Activated T-helper 1 cell treated with anti-CD3 and anti-CD28 coated beads, Interleukin-2, amount 50 U/mL, for 16 hours (primary cell): Measurements from ENCODE around the gene PCDH12.
"Not testable (repeated sequence)": the region's sequence is repeated elsewhere in the genome, so short reads cannot be mapped to it uniquely, and the experiment has no call there.

Experiments used
- DNase-seq, 2 donors: peaks; one replicate each; pipeline ENCODE4 v3.0.0-alpha.2; 2020; ENCODE audit warnings: low read depth in 1 of 2, low spot score in 1 of 2

Gene PCDH12

DNA sequence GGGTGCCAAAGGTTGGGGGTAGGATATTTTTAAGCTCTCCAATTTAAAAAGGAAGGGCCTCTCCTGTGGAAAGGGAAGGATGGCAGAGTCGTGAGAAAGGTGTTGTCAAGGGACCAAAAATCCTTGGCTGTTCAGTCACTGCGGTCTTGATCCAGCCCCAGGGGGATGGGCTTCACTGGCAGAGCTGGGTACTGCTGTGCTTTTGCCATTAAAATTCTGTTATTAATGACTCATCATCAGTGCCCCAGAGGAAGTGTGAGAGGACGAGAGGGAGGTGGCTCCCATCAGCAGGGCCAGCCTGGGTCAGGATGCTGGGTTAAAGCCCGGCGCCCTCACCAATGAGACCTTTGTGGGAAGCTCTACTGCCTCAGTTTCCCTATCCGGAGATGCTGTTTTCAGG is 16.7 kb downstream of the PCDH12 start:
- DNase-seq, result no peak

DNA sequence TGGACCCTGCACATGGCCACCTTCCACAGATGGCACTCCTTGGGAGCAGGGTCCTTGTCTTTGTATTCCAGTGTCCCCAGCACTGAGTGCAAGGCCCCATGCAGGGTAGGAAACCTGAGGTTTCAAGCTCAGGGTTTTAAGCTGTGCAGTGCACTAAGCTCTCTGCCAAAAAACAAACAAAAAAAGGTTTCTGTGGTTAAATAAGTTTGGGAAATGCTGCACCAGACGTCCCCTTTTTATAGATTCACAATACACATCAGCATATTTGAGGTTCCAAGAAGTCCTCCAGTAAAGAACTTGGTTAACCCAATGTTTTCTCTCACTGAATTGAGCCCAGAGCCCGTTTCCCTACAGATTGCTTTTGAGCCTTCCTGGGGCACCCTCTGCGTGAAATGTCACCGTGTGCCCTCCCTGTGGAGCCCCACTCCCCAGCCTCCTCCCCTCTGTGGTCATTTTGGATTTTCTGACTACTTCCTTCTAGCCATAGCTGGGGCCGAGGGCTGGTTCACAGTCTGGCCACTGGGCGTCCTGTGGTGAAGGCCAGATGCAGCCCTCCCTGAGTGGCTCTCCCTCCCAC is 17.2 kb downstream of the PCDH12 start:
- no peak for DNase-seq

DNA sequence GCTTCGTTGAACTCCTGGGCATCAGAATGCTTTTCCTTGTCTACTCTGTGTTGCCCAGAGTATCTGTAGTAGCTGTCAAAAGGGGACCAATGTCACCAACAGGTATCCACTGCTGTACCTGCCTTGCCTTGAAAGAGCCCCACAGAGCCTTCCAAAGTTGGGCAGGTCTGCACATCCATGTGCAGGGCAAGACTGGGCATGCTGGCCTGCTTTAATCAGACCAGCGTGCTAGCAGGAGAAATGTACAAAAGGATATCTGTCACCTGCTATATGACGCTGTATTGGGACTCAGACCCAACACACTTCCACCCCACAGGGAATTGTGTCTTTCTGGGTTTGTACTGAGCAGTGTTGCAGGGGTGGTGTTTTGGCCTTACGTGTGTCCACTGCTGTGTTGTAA is 22.5 kb downstream of the PCDH12 start:
- no peak for DNase-seq

GRCh38 chr5:141934099-141934844 is 23.7 kb downstream of the PCDH12 start:
- no peak for DNase-seq

DNA sequence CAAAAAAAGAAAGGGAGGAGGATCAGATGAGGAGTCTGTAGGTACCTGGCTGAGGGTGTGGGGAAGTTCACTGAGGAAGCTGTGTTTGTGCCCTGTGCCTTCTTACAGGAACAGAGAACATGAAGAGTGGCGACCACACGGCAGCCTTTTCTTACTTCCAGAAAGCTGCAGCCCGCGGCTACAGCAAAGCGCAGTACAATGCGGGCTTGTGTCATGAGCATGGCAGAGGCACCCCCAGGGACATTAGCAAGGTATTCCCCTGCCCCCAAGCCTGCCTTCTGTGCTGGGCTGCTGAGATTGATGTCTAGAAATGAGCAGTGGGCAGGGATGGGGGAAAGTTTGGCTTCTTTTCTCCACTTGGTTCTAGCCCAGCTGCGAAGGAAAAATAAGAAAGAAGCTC is 24.9 kb downstream of the PCDH12 start:
- DNase-seq, result no peak

- DNase-seq, result no peak
These were observed 26.3 kb downstream of the PCDH12 start for GRCh38 chr5:141931694-141932093.

- no peak for DNase-seq
These were observed 28.5 kb downstream of the PCDH12 start for GRCh38 chr5:141929398-141930058.

DNA sequence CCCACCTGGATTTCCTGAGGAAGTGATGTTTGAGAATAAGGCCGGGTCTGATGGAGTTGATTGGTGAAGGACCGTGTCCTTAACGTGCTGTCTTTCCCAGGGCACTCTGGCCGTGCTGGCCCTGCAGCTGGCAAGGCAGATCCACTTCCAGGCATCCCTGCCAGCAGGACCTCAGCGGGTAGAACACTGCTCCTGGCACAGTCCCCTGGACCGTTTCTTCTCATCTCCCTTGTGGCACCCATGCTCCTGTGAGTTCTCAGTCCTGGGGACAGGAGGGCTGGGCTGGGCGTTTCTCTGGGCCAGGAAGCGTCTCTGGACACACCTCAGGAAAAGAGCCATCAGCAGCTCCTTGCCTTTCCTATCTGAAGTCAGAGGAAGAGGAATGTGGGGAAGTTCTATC is 30.0 kb downstream of the PCDH12 start:
- DNase-seq, result no peak

DNA sequence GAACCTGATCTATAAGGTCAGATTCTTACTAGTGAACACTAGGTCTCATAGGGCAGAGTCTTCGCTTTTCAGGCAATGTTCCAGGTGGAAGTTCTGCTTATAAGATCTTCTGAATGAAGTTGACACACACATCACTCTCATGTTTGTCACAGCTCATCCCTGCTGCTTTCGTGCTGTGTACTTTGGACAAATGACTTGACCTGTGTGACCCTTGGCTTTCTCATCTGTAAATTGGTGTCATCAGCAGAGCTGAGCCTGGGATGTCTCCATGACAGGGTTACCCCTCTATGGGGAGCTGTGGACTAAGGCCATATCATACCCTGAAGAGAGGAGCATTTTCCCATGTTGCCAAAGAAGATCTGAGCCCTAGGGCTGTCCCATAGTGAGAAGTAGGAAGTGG is 31.6 kb downstream of the PCDH12 start:
- DNase-seq, result no peak

GRCh38 chr5:141923448-141924313 is 34.3 kb downstream of the PCDH12 start, which contains the start of gene DELE1:
Gene DELE1, plus strand, starts transcription at chr5:141923871. Its CDS starts 71 bp downstream, at chr5:141923942.
- DNase-seq, result peak; percentile 78

GRCh38 chr5:141922827-141923447 is 35.1 kb downstream of the PCDH12 start:
- DNase-seq, result not testable (repeated sequence)

DNA sequence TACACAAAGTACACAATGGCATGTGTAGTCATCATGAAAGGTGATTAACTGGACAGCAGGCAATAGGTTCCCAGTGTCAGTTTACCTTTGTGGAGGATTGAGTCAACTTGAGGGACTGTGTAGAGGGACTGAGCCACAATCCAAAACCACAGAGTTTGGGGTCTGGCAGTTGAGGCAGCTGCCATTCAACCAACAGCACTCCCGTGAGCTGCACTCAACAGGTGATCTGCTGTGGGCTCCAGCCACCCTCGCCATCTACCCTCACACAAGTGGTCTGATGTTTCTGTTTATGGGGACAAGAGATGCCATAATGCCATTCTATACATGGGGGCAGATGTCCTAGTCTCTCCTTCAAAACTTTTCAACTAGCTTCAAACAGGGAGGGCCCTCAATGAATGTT is 37.2 kb downstream of the PCDH12 start:
- DNase-seq, result no peak

DNA sequence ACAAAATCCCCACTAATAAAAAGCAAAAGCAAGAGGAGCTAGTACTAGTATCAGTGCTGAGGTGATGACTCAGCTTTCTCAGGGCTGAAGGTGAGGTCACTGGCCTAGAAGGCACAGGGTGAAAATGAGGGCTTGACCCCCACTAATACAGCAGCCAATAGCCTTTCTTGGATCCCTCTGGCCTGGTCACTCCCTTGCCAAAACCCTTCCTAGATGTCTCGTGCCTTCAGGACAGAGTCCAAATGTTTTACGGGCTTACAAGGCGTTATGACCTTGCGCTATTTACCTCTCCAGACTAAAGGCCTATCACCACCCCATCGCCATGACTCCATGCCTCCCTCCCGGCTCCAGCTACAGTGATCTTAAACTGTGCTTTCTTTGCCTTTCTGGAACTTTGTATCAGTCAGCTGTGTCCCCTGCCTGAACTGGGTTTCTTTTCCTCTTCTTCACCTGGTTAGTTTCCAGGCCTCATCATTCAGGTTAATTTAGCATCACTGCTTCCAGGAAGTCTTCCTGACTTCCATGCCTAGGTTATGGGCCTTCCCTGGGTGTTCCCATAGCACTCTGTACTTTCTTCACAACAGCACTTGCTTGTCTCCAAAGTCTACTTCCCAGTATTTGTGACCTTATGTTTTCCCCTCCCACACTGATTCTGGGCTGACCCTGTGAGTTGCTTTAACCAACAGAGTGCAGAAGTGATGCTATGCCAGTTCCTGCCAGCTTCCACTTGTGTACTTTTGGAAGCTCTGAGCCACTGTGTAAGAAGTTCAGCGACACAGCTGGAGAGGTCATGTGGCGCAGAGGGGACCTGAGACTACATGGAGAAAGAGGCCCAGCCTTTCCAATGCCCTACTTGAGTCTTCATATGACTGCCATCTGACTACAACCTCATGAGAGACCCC is 38.5 kb downstream of the PCDH12 start:
- DNase-seq, result no peak

GRCh38 chr5:141917760-141918159 is 40.2 kb downstream of the PCDH12 start:
- no peak for DNase-seq

DNA sequence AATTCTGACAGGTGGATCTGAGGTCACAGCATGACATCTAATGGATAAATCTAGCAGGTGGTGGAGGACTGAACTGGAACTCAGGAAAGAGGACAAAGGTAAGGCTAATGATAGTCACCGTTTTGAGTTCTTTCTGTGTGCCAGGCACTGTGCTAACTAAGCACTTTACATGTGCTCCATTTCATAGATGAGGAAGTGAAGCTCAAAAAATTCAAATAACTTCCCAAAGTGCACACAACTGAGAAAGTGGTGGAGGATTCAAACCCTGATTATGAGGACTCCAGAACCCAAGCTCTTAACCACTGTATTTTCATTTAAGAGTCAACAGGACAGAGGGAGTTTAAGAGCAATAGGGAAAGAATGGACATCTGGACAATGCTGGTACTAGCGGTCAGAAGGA is 41.5 kb downstream of the PCDH12 start:
- DNase-seq, result no peak

DNA sequence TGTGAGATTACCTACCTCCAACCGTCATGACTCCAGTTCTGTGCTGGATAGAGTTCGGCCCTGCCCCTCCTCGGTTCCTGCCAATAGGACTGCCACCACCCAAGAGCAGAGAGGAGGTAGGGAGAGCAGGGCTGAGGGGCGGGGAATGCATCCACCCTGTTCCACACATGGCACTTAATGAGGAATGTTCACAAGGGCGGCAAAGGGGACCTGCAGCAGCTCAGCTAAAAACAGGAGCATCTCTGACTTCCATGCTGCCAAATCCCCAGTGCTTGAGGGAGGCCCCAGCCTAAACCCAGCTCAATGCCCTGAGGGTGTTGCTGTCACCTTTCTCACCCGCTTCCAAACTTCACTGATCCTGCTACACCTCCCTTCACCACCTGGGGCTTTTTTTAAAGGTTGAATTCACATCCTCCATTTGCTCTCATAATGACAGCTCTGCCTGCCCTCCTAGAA is 42.1 kb downstream of the PCDH12 start:
- DNase-seq, result no peak

- DNase-seq, result no peak
These were observed 43.2 kb downstream of the PCDH12 start for GRCh38 chr5:141914797-141915196.

- DNase-seq, result no peak
These were observed 43.7 kb downstream of the PCDH12 start for GRCh38 chr5:141914199-141914743.

GRCh38 chr5:141913560-141914198 is 44.3 kb downstream of the PCDH12 start:
- DNase-seq, result no peak
